Measurements from ENCODE around the gene PCNT. TPM values are rescaled to one million over a fixed set of nuclear protein-coding genes. Genes with fewer than 3 reads are reported as not detected.

PCNT gene
- total RNA-seq, 3 donors from 2014 or later (not counting 1 experiment from before 2014, with no cell fraction given) = 83.6 to 94.9 (median 84.0) TPM

- Mint-ChIP-seq H3K36me3 (peaks cover 15% of the 10 kb centered on the region), H3K9me3 (no peaks in the 10 kb centered on the region), H3K27me3 (ENCODE audit: low read depth in 2 of 2) (no peaks in the 10 kb centered on the region), H3K27ac (no peak overlapping the region), H3K4me1 (no peaks in the 10 kb centered on the region), H3K4me3 (no peak overlapping the region)
- Histone ChIP-seq H3K4me3 (ENCODE audit: low read length) (no peak overlapping the region), H3K4me1 (ENCODE audit: control insufficient read depth, insufficient read depth, low read length) (peaks cover 12% of the 10 kb centered on the region), H3K9me3 (ENCODE audit: control insufficient read depth, insufficient read depth, low read length) (no peaks in the 10 kb centered on the region), H3K36me3 (ENCODE audit: control insufficient read depth, insufficient read depth, low read length) (peaks cover 22% of the 10 kb centered on the region), H3K27ac (ENCODE audit: low read length) (no peak overlapping the region), H3K27me3 (ENCODE audit: control insufficient read depth, insufficient read depth, low read length) (no peaks in the 10 kb centered on the region)
- intact Hi-C loops (cut with micrococcal nuclease) = no loop called here
- ATAC-seq (no peak), DNase-seq (no peak)
- WGBS (ENCODE audit: insufficient coverage) = 98% methylated on average over 25 of the region's 25 CpGs
- TF ChIP-seq CTCF (IDR thresholded peaks at IDR 0.05) = no peak
These were observed 94.5 kb downstream of the PCNT start for GRCh38 chr21:46418265-46418946.

GRCh38 chr21:46420241-46421190 lies 96.6 kb downstream of the PCNT start:
- TF ChIP-seq CTCF (IDR thresholded peaks at IDR 0.05) = no peak

GRCh38 chr21:46421191-46421750 lies 97.3 kb downstream of the PCNT start:
- H3K9me3 ChIP-seq (ENCODE audit: control insufficient read depth, insufficient read depth, low read length) = no peaks in the 10 kb centered on the region
- peaks cover 38% of the 10 kb centered on the region for H3K4me1 ChIP-seq (ENCODE audit: control insufficient read depth, insufficient read depth, low read length)
- H3K27me3 ChIP-seq (ENCODE audit: control insufficient read depth, insufficient read depth, low read length) = no peaks in the 10 kb centered on the region
- WGBS (ENCODE audit: insufficient coverage) = 94% methylated on average over 23 of the region's 23 CpGs
- TF ChIP-seq CTCF (IDR thresholded peaks at IDR 0.05) = no peak
- Mint-ChIP-seq H3K27ac (peak overlapping the region in 1 of 2 donors; percentile 29), H3K9me3 (no peaks in the 10 kb centered on the region), H3K36me3 (peaks cover 15% of the 10 kb centered on the region), H3K27me3 (ENCODE audit: low read depth in 2 of 2) (no peaks in the 10 kb centered on the region), H3K4me1 (peaks cover 20 to 22% of the 10 kb centered on the region in 2 donors), H3K4me3 (no peak overlapping the region)
- peaks cover 19% of the 10 kb centered on the region for H3K36me3 ChIP-seq (ENCODE audit: control insufficient read depth, insufficient read depth, low read length)
- no peak for DNase-seq
- ATAC-seq = no peak
- intact Hi-C loops (cut with micrococcal nuclease) = no loop called here
- H3K4me3 ChIP-seq (ENCODE audit: low read length) = no peak overlapping the region
- H3K27ac ChIP-seq (ENCODE audit: low read length) = no peak overlapping the region

More at GRCh38 chr21:46420241-46421190, 96.6 kb downstream of the PCNT start:
- no peaks in the 10 kb centered on the region for H3K9me3 Mint-ChIP-seq
- peak overlapping the region; percentile 29 to 34 for H3K27ac Mint-ChIP-seq
- H3K9me3 ChIP-seq (ENCODE audit: control insufficient read depth, insufficient read depth, low read length) = no peaks in the 10 kb centered on the region
- peaks cover 22% of the 10 kb centered on the region for H3K36me3 ChIP-seq (ENCODE audit: control insufficient read depth, insufficient read depth, low read length)
- no peak overlapping the region for H3K4me3 ChIP-seq (ENCODE audit: low read length)
- H3K4me1 Mint-ChIP-seq = peaks cover 17 to 19% of the 10 kb centered on the region in 2 donors
- no peak for ATAC-seq
- H3K27ac ChIP-seq (ENCODE audit: low read length) = no peak overlapping the region
- no peak for DNase-seq
- H3K27me3 Mint-ChIP-seq (ENCODE audit: low read depth in 2 of 2) = no peaks in the 10 kb centered on the region
- H3K4me3 Mint-ChIP-seq = no peak overlapping the region
- H3K27me3 ChIP-seq (ENCODE audit: control insufficient read depth, insufficient read depth, low read length) = no peaks in the 10 kb centered on the region
- peaks cover 30% of the 10 kb centered on the region for H3K4me1 ChIP-seq (ENCODE audit: control insufficient read depth, insufficient read depth, low read length)
- WGBS (ENCODE audit: insufficient coverage) = 96% methylated on average over 16 of the region's 16 CpGs
- H3K36me3 Mint-ChIP-seq = peaks cover 15% of the 10 kb centered on the region
- intact Hi-C loops (cut with micrococcal nuclease) = no loop called here

All from natural killer cell (primary cell).